Stimulated activated CD4-positive, alpha-beta T cell treated with anti-CD3 and anti-CD28 coated beads, Interleukin-4, amount 100 ng/mL, for 1 hour (primary cell): ENCODE measurements around the gene MANF.
"Not testable (repeated sequence)": the region's sequence is repeated elsewhere in the genome, so short reads cannot be mapped to it uniquely, and the experiment has no call there.

ENCODE experiments used
- DNase-seq: peaks from one replicate; pipeline ENCODE4 v3.0.0-alpha.2; 2020

The MANF gene

GRCh38 chr3:51384726-51385473 lies at the start of gene MANF:
TSS of gene MANF (plus strand) at chr3:51385291. CDS start at chr3:51385343, 52 bp downstream.
- peak; percentile 95 for DNase-seq

DNA sequence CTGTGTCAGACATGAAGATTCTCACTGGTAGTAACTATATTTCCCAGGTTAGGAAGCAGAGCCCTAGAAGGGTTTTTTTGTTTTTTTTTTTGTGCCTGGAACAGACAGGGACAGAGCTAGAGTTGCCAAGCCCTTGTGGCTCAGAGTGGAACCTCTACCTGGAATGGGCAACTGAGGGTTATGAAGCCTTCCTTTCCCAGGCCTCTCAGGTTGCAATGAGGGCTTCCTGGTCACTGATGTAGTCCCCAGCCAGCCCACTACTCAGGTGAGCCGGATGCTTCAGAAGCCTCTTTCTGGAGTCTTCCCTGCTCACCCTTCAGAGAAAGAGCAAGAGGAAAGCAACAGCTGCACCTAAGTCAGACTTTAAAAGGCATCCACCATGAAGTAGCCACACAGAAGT lies 48.8 kb upstream of the MANF start:
- no peak for DNase-seq

GRCh38 chr3:51337666-51338065 lies 47.4 kb upstream of the MANF start:
- DNase-seq = no peak

- no peak for DNase-seq
These were observed 46.5 kb upstream of the MANF start for GRCh38 chr3:51338632-51339031.

- no peak for DNase-seq
These were observed 44.9 kb upstream of the MANF start for GRCh38 chr3:51340013-51340829.

- DNase-seq = no peak
These were observed 44.0 kb upstream of the MANF start for GRCh38 chr3:51340989-51341636.

GRCh38 chr3:51343918-51344687 lies 41.0 kb upstream of the MANF start:
- no peak for DNase-seq

DNA sequence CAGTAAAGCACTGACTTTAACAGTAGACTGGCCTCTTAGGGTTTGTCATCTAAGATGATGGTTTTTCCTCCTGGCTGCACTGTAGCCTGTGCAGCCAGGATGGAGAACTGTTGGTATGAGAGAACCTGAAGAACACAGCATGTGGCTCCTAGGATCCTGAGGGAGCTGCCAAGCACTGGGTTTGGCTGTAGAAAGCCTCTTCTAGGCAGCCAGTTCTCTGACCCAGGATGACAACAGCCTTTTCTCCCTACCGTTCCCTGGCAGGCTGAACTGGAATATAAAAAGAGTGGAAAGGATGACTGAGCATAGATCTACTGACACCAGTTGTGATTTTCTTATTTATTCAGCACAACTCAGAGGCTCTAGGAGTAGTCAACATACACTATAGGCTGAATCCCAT lies 34.3 kb upstream of the MANF start:
- no peak for DNase-seq

DNA sequence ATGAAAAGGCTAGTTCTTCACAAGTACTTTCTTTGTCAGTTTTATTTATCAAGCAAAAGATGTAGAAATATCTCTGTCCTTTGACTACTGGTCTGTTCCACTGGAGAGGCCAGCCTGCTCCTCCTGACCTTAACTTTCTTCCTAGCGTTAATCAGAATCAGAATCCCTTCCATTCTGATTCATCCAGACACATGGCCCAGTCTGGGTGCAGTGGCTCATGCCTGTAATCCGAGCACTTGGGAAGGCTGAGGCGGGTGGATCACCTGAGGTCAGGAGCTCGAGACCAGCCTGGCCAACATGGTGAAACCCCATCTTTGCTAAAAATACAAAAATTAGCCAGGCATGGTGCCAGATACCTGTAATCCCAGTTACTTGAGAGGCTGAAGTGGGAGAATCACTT lies 32.0 kb upstream of the MANF start:
- no peak for DNase-seq

DNA sequence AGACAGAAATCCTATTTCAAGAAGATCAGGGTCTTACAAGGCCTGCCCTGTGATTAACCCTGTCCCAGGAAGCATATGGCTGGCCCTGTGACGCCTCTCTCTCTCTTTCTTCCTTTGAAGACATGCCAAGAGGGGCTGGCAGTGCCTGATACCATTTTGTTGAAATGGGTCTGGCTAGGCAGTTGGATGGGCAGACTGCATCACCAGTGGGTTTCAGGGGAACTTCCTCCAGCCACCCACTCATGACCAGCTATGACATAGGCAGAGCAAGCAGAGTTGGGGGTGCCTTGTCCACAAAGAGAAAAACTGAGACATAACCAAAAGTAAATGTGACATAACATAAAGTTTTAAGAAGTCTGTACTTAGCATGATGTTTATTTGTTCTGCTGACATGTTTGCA lies 31.4 kb upstream of the MANF start:
- no peak for DNase-seq

DNA sequence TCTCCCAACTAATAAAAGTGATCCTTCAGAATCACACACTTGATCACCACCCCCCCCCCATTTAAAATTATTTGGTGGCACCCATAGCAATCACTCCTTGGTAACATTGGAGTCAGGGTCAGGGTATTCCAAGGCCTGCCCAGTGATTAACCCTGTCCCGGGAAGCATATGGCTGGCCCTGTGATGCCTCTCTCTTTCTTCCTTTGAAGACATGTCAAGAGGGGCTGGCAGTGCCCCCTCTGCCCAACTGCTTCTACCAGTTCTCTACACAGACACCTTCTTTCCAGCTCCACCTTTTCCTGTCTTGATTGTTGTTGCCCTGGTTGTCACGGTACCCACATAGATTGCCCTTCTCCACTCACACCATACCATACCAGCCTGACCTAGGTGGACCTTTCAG lies 30.9 kb upstream of the MANF start:
- DNase-seq = no peak

- no peak for DNase-seq
These were observed 30.1 kb upstream of the MANF start for GRCh38 chr3:51354731-51355615.

DNA sequence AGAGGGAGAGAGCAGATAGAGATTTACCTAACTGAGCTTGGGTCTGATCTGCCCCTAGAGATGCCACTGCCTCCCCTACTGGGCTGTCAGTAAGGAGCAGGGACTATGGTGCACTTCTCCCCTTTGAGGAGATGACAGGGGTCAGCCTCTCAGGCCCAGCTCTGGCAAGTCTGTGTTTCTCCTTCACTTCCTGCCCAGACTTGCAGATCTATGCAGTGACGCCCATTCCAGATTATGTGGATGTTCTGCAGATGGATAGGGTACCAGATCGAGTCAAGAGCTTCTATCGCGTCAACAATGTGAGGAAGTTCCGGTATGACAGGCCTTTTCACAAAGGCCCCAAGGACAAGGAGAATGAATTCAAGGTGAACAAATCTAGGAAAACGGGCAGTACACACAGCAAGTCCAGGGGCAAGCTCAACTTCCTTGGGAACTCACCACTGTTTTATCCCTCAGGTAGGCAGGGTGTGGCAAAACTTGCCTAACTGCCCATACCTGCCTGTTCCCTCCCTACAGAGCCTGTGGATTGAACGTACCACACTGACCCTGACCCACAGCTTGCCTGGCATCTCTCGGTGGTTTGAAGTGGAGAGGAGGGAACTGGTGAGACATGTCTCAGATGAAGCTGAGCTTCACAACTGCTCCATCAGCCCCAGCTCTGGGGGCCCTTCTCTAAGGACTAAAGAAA lies 29.1 kb upstream of the MANF start:
- no peak for DNase-seq

DNA sequence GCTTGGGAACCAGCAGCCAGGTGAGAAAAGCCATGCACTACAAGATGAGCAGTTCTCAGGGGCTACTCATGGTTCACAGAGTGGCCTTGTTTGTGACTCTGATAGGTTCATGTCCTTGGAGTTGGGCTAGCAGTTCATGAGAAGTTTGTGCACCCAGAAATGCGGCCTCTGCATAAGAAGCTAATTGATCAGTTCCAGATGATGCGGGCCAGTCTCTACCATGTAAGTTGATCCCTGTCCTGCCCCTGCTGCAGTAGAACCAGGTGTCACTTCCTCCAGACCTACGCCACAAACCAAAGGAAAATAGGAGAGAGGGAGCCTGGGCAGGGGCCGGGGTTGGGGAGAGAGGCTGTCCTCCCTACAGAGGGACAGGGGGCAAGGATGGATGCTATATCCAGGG lies 27.2 kb upstream of the MANF start:
- DNase-seq = no peak

DNA sequence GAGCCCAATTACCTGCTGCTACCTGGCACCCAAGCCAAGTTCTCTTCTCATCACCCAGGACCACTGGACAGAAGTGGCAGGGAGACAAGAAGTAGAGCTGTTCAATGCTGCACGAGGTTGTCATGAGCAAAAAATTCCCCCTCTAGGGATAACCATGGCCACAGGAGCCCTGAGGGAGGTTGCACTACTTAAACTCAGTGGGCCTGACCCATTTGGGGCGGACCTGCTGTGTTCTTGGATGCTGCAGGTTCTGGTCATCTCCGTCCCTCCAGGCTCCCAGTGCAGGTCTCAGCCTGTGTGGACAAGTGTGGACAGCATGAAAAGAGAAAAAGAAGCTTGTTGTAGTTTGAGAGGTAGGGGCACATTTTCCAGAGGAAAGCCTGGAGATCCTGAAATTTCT lies 26.1 kb upstream of the MANF start:
- no peak for DNase-seq

DNA sequence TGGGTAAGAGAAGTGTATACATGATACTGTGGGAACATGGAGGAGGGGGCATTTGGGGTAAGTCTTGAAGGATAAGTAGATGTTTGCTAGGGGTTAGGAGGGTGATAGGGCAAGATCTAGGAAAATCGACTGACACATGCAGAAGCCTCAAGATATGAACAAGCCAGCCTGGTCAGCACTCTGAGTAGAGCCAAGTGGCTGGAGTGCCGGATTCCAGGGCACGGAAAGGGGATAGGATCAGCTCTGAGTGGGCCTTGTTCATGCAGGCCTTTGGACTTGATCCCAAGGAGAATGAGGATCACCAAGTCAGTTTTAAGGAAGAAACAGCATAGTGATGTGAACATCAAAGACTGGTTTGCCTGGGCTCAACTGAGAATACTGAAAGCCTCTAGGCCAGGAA lies 24.3 kb upstream of the MANF start:
- no peak for DNase-seq

- DNase-seq = no peak
These were observed 23.3 kb upstream of the MANF start for GRCh38 chr3:51361746-51362145.

DNA sequence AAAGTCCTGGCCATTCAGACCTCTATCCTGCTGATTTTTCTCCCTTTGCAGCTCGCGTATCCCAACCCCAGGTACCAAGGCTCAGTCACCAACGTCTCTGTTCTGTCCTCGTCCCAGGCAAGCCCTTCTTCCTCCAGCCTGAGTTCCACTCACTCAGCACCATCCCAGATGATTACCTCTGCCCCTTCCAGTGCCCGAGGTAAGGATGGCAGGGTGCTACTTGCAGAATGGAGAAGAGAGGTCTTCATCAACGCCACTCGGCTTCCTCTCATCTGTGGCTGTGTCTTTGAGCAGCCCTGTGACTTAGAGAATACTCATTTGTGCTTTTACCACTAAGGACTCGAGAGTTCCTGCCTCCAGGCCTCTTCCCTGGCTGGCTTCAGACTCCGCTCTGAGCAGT lies 22.6 kb upstream of the MANF start:
- no peak for DNase-seq

DNA sequence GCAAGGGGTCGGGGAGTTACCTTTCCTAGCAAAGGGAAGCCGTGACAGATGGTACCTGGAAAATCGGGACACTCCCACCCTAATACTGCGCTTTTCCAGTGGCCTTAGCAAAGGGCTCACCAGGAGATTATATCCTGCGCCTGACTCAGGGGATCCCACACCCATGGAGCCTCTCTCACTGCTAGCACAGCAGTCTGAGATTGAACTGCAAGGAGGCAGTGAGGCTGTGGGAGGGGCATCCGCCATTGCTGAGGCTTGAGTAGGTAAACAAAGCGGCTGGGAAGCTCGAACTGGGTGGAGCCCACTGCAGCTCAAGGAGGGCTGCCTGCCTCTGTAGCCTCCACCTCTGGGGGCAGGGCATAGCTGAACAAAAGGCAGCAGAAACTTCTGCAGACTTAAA lies 16.8 kb upstream of the MANF start:
- not testable (repeated sequence) for DNase-seq

GRCh38 chr3:51371943-51372557 lies 13.0 kb upstream of the MANF start:
- no peak for DNase-seq
